Pancreas (tissue), 10 donors: ENCODE data around the gene DUSP1. TPM values are rescaled to one million over a fixed set of nuclear protein-coding genes. Genes with fewer than 3 reads are reported as not detected.
A peak's percentile ranks its signal among the peaks of the same experiment; 100 is the strongest.

ENCODE experiments used
- ATAC-seq, 4 donors: fragments of 200-7000 bp; cut with Tn5 transposase; one replicate each; pipeline versions ENCODE4 v1.8.0 to v1.9.1; 2020; ENCODE audit warnings: mild to moderate bottlenecking in 4 of 4, moderate library complexity in 4 of 4
- DNase-seq, 6 donors: peaks; one replicate each; pipeline ENCODE4 v3.0.0-alpha.2; 2020
- FAIRE-seq: peaks from 2 replicates; lab custom pipeline; 2012; peaks lifted over from hg19 to GRCh38; lab: Jason Lieb, UNC
- H3K27ac ChIP-seq, 4 donors: fragments of 200-600 bp; sonication (generic); 1 replicate in 3 of 4; 2 replicates in 1 of 4; pipeline versions ENCODE4 v1.5.0 to v1.8.0; 2020
- H3K27me3 ChIP-seq, 4 donors: fragments of 200-600 bp; one replicate each; pipeline ENCODE4 v1.8.0; 2021
- H3K36me3 ChIP-seq, 3 donors: fragments of 200-600 bp; sonication (generic) in 1 of 3; one replicate each; pipeline versions ENCODE4 v1.5.0 to v1.8.0; 2020 to 2021
- H3K4me1 ChIP-seq, 3 donors: fragments of 200-600 bp; one replicate each; pipeline ENCODE4 v1.8.0; 2021
- H3K4me3 ChIP-seq, 4 donors: fragments of 200-600 bp; sonication (generic) in 2 of 4; one replicate each; pipeline versions ENCODE4 v1.5.0 to v1.8.0; 2020 to 2021
- H3K9me3 ChIP-seq, 4 donors: fragments of 200-600 bp; one replicate each; pipeline ENCODE4 v1.8.0; 2021
- WGBS, 2 donors: extraction: QIAGEN DNeasy Blood & Tissue Kit; methylation state at CpG; one replicate each; pipeline ENCODE4 v1.1.7; 2013; 5-methylcytosine and 5-hydroxymethylcytosine counted together
- intact Hi-C, 3 donors: fragments of 100-400 bp; cut with DNase I; formaldehyde crosslinking; loops; one replicate each; pipeline versions ENCODE4 v1.11.1 to v1.14.2; 2022
- polyA plus RNA-seq, 2 donors: library from polyadenylated mRNA; stranded (reverse); fragments of 200-250 nt; gene quantifications; one replicate each; pipeline ENCODE4 v1.2.3, GENCODE V29; 2013
- total RNA-seq, 6 donors: library from RNA; stranded (reverse); fragmentation: NEBNext Ultra II Directional in 4 of 6; extraction: Animal tissue kit (Norgen Biotek cat#: 25700) in 4 of 6; gene quantifications; one replicate each; pipeline versions ENCODE4 v1.2.1 to v1.2.4, GENCODE V29; 2021 to 2023
- TF ChIP-seq, protein P1 (sequence below), 4 donors: fragments of 200-600 bp; sonication (generic) in 3 of 4; IDR thresholded peaks; one replicate each; pipeline versions ENCODE4 v1.5.0 to v1.8.0; 2021; ENCODE audit warnings: antibody characterized with exemption in 4 of 4
- donor health status: healthy with polysubstance abuse.
- donor health status: DM: no; HTN: no; CAD: no; lungs with moderate emphysema.
- donor health status: DM: no; HTN: no; CAD: no.
- donor health status: control.
- donor health status: control.
- donor health status: Bipolar disorder and iron deficiency.
- donor health status: DM: yes; HTN: yes; CAD: no.
- donor health status: DM: no; HTN: no; CAD: no.
- donor health status: DM: no; HTN: no; CAD: no.
- donor health status: DM: yes; HTN: yes; CAD: no.

DUSP1 gene
- total and polyA plus RNA-seq, 8 donors, result 18.6 to 198 (median 55.5) TPM

- TF ChIP-seq, protein P1, sequence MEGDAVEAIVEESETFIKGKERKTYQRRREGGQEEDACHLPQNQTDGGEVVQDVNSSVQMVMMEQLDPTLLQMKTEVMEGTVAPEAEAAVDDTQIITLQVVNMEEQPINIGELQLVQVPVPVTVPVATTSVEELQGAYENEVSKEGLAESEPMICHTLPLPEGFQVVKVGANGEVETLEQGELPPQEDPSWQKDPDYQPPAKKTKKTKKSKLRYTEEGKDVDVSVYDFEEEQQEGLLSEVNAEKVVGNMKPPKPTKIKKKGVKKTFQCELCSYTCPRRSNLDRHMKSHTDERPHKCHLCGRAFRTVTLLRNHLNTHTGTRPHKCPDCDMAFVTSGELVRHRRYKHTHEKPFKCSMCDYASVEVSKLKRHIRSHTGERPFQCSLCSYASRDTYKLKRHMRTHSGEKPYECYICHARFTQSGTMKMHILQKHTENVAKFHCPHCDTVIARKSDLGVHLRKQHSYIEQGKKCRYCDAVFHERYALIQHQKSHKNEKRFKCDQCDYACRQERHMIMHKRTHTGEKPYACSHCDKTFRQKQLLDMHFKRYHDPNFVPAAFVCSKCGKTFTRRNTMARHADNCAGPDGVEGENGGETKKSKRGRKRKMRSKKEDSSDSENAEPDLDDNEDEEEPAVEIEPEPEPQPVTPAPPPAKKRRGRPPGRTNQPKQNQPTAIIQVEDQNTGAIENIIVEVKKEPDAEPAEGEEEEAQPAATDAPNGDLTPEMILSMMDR (IDR thresholded peaks at IDR 0.05), result no peak
- H3K9me3 ChIP-seq, result no peaks in the 10 kb centered on the region
- ATAC-seq (no peak), FAIRE-seq (no peak), DNase-seq (peak in 3 of 6 donors; percentile 38 to 69 (median 53))
- no peaks in the 10 kb centered on the region for H3K27me3 ChIP-seq
- intact Hi-C loops, result loop anchor here in 2 of 3 donors (5.0 to 10.0 kb wide), 3 partner anchors 52 to 135 kb away; no protein-coding TSS in a partner anchor
- peak overlapping the region; percentile 64 to 100 (median 77) for H3K4me3 ChIP-seq
- peak overlapping the region; percentile 98 to 100 (median 100) for H3K27ac ChIP-seq
- 18 to 26% methylated on average over 21 of the region's 21 CpGs for WGBS, 2 donors
- peaks cover 0 to 30% (median 11%) of the 10 kb centered on the region in 3 donors for H3K36me3 ChIP-seq
- peaks cover 0 to 42% (median 24%) of the 10 kb centered on the region in 3 donors for H3K4me1 ChIP-seq
Observed at GRCh38 chr5:172769616-172770373, 1.2 kb downstream of the DUSP1 start.

GRCh38 chr5:172769342-172769615 is 1.7 kb downstream of the DUSP1 start:
- H3K4me3 ChIP-seq, result peak overlapping the region; percentile 64 to 100 (median 77)
- peaks cover 0 to 30% (median 11%) of the 10 kb centered on the region in 3 donors for H3K36me3 ChIP-seq
- ATAC-seq (no peak), DNase-seq (no peak), FAIRE-seq (no peak)
- intact Hi-C loops, result no loop called here
- TF ChIP-seq, protein P1 (IDR thresholded peaks at IDR 0.05), result no peak
- peaks cover 0 to 47% (median 28%) of the 10 kb centered on the region in 3 donors for H3K4me1 ChIP-seq
- 64 to 66% methylated on average over 2 of the region's 2 CpGs for WGBS, 2 donors
- H3K27ac ChIP-seq, result peak overlapping the region; percentile 98 to 100 (median 100)
- no peaks in the 10 kb centered on the region for H3K9me3 ChIP-seq
- H3K27me3 ChIP-seq, result no peaks in the 10 kb centered on the region

DNA sequence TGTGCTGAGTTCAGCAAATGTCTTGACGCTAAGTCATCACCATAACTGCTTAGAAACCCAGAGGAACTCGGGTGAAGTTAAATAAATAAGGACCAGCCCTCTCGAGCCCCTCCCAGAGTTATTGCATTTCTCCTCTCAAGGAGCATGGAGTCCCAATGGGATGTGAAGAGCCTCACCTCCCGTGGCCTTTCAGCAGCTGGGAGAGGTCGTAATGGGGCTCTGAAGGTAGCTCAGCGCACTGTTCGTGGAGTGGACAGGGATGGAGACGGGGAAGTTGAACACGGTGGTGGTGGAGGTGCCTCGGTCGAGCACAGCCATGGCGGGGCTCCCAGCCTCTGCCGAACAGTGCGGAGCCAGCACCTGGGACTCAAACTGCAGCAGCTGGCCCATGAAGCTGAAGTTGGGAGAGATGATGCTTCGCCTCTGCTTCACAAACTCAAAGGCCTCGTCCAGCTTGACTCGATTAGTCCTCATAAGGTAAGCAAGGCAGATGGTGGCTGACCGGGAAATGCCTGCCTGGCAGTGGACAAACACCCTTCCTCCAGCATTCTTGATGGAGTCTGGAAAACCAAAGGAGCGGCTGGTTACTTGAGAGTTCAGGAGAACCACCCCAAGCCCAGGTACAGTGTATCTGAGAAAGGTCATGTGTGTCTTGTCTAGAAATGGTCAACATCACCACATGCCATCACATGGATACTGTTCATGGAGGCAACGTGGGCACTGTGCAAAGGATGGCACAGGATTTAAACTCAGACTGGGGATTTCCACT is 2.2 kb downstream of the DUSP1 start:
- ATAC-seq, result no peak
- FAIRE-seq, result no peak
- DNase-seq, result peak in 3 of 6 donors; percentile 41 to 69 (median 43)
- WGBS, 2 donors, result 67 to 77% methylated on average over 20 of the region's 20 CpGs
- Histone ChIP-seq H3K4me3 (peak overlapping the region; percentile 5 to 100 (median 77)), H3K9me3 (no peaks in the 10 kb centered on the region), H3K4me1 (peaks cover 0 to 47% (median 28%) of the 10 kb centered on the region in 3 donors), H3K27ac (peak overlapping the region; percentile 98 to 100 (median 100)), H3K27me3 (no peaks in the 10 kb centered on the region), H3K36me3 (peaks cover 0 to 30% (median 11%) of the 10 kb centered on the region in 3 donors)
- TF ChIP-seq, protein P1 (IDR thresholded peaks at IDR 0.05), result no peak
- intact Hi-C loops, result no loop called here

DNA sequence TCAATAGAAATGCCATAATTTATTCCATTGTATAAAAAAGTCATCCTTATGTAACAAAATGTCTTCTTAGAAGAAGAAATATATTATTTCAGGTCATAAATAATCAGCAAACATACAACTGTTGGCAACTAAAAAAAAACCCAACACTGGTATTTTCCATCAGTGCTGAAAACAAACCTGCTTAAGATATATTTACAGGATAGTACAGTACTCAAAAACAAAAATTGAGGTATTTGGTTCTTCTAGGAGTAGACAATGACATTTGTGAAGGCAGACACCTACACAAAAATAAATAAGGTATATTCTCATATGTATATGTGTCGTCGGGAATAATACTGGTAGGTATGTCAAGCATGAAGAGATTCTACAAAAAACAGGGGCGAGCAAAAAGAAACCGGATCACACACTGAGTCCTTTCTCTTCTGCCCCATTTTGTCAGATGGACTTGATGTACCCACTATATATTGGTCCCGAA is 2.9 kb downstream of the DUSP1 start:
- Histone ChIP-seq H3K4me1 (peaks cover 0 to 47% (median 28%) of the 10 kb centered on the region in 3 donors), H3K4me3 (peak overlapping the region; percentile 5 to 100 (median 77)), H3K27me3 (no peaks in the 10 kb centered on the region), H3K27ac (peak overlapping the region; percentile 98 to 100 (median 100)), H3K36me3 (peaks cover 0 to 30% (median 11%) of the 10 kb centered on the region in 3 donors), H3K9me3 (no peaks in the 10 kb centered on the region)
- TF ChIP-seq, protein P1 (IDR thresholded peaks at IDR 0.05), result no peak
- WGBS, 2 donors, result 73 to 81% methylated on average over 5 of the region's 5 CpGs
- FAIRE-seq (no peak), DNase-seq (no peak), ATAC-seq (no peak)
- intact Hi-C loops, result no loop called here
